HG03469 (cell line): ENCODE data around the gene RGN.
"Not testable (repeated sequence)": the region's sequence is repeated elsewhere in the genome, so short reads cannot be mapped to it uniquely, and the experiment has no call there.

ENCODE experiments used
- ATAC-seq: cut with Tn5 transposase; IDR thresholded peaks from one replicate; pipeline ENCODE4 v1.9.1; 2021; ENCODE audit warnings: mild to moderate bottlenecking, moderate library complexity, moderate number of reproducible peaks; ENCODE audit not compliant: unreplicated experiment

Gene RGN

GRCh38 chrX:47078129-47079043 lies at the start of gene RGN:
Gene RGN, plus strand, starts transcription at chrX:47078443. Its CDS starts 2,702 bp downstream, at chrX:47081145.
- no peak for ATAC-seq

GRCh38 chrX:47030339-47030738 lies 47.9 kb upstream of the RGN start:
- ATAC-seq, result no peak

GRCh38 chrX:47047989-47048388 lies 30.3 kb upstream of the RGN start:
- ATAC-seq, result no peak

GRCh38 chrX:47059142-47059874 lies 18.9 kb upstream of the RGN start:
- ATAC-seq, result no peak

GRCh38 chrX:47060708-47061107 lies 17.5 kb upstream of the RGN start:
- no peak for ATAC-seq

GRCh38 chrX:47061238-47061919 lies 16.9 kb upstream of the RGN start:
- no peak for ATAC-seq

- no peak for ATAC-seq
Measured at GRCh38 chrX:47063179-47063578, 15.1 kb upstream of the RGN start.

- no peak for ATAC-seq
Measured at GRCh38 chrX:47068214-47068613, 10.0 kb upstream of the RGN start.

- ATAC-seq, result no peak
Measured at GRCh38 chrX:47068720-47069119, 9.5 kb upstream of the RGN start.

GRCh38 chrX:47080215-47080914 lies 2.1 kb downstream of the RGN start:
- ATAC-seq, result no peak

GRCh38 chrX:47080915-47081236 lies 2.6 kb downstream of the RGN start:
- no peak for ATAC-seq

- no peak for ATAC-seq
Measured at GRCh38 chrX:47091149-47091775, 13.0 kb downstream of the RGN start.

- ATAC-seq, result no peak
Measured at GRCh38 chrX:47093248-47093647, 15.0 kb downstream of the RGN start.

- ATAC-seq, result no peak
Measured at GRCh38 chrX:47093860-47094259, 15.6 kb downstream of the RGN start.

GRCh38 chrX:47097018-47097417 lies 18.8 kb downstream of the RGN start:
- no peak for ATAC-seq

GRCh38 chrX:47098338-47099094 lies 20.3 kb downstream of the RGN start:
- no peak for ATAC-seq

GRCh38 chrX:47101206-47101605 lies 23.0 kb downstream of the RGN start:
- no peak for ATAC-seq

- ATAC-seq, result not testable (repeated sequence)
Measured at GRCh38 chrX:47110936-47111615, 32.8 kb downstream of the RGN start.

- no peak for ATAC-seq
Measured at GRCh38 chrX:47112316-47112954, 34.2 kb downstream of the RGN start.
